Loucy (cell line): ENCODE data around the gene ATP13A3.

Experiments
- H2AFZ ChIP-seq: fragments of 200-600 bp; sonication (generic); 2 replicates; pipeline ENCODE4 v1.6.0; 2016; ENCODE audit warnings: antibody characterized with exemption, mild to moderate bottlenecking, low read length, moderate library complexity
- H3F3A ChIP-seq: fragments of 200-600 bp; 2 replicates; pipeline ENCODE4 v1.6.0; 2016; ENCODE audit warnings: antibody characterized with exemption, low read depth, mild to moderate bottlenecking
- H3K27me3 ChIP-seq: fragments of 200-600 bp; sonication (generic); 2 replicates; pipeline ENCODE4 v1.6.1; 2014; ENCODE audit warnings: low read length, mild to moderate bottlenecking; ENCODE audit not compliant: insufficient read depth, poor library complexity, severe bottlenecking
- H3K36me3 ChIP-seq: fragments of 200-600 bp; sonication (generic); 2 replicates; pipeline ENCODE4 v1.6.1; 2016; ENCODE audit warnings: low read length; ENCODE audit not compliant: insufficient read depth
- H3K4me1 ChIP-seq: fragments of 200-600 bp; sonication (generic); 2 replicates; pipeline ENCODE4 v1.5.1; 2014; ENCODE audit warnings: low read length, mild to moderate bottlenecking; ENCODE audit not compliant: insufficient read depth, poor library complexity, severe bottlenecking
- H3K4me2 ChIP-seq: fragments of 200-600 bp; sonication (generic); 2 replicates; pipeline ENCODE4 v1.6.0; 2014; ENCODE audit warnings: antibody characterized with exemption, low read length, low read depth, mild to moderate bottlenecking; ENCODE audit not compliant: poor library complexity, severe bottlenecking
- H3K4me3 ChIP-seq: fragments of 200-600 bp; sonication (generic); 2 replicates; pipeline ENCODE4 v1.5.1; 2014; ENCODE audit warnings: low read length, mild to moderate bottlenecking, mixed read lengths; ENCODE audit not compliant: poor library complexity, severe bottlenecking
- H3K79me2 ChIP-seq: fragments of 200-600 bp; sonication (generic); 2 replicates; pipeline ENCODE4 v1.6.1; 2014; ENCODE audit warnings: low read length; ENCODE audit not compliant: insufficient read depth
- H3K9ac ChIP-seq: fragments of 200-600 bp; sonication (generic); 2 replicates; pipeline ENCODE4 v1.6.0; 2014; ENCODE audit warnings: mild to moderate bottlenecking, low read depth, low read length, moderate library complexity; ENCODE audit not compliant: poor library complexity, severe bottlenecking
- H3K9me2 ChIP-seq: fragments of 200-600 bp; sonication (generic); replicated peaks from 2 replicates; pipeline ENCODE4 v1.6.1; 2016; ENCODE audit warnings: low read depth, low read length, mixed read lengths
- H3K9me3 ChIP-seq: fragments of 200-600 bp; sonication (generic); 2 replicates; pipeline ENCODE4 v1.6.1; 2014; ENCODE audit warnings: mild to moderate bottlenecking, antibody characterized with exemption, low read length, low read depth; ENCODE audit not compliant: insufficient read depth
- H4K20me1 ChIP-seq: fragments of 200-600 bp; sonication (generic); 2 replicates; pipeline ENCODE4 v1.6.0; 2014; ENCODE audit warnings: antibody characterized with exemption, low read length, mild to moderate bottlenecking; ENCODE audit not compliant: insufficient read depth, poor library complexity, severe bottlenecking
- CTCF ChIP-seq: fragments of 200-600 bp; sonication (generic); conservative IDR thresholded peaks from 2 replicates; pipeline ENCODE4 v1.5.1; 2014; ENCODE audit warnings: mild to moderate bottlenecking, antibody characterized with exemption, low read length
- EZH2phosphoT487 ChIP-seq: fragments of 200-600 bp; IDR thresholded peaks from 2 replicates; pipeline ENCODE4 v1.6.1; 2018; ENCODE audit warnings: antibody characterized with exemption, mild to moderate bottlenecking, moderate library complexity, borderline replicate concordance

Gene ATP13A3

GRCh38 chr3:194373028-194373427 is 113.8 kb downstream of the ATP13A3 start:
- TF ChIP-seq EZH2phosphoT487: no peak
- no peak for TF ChIP-seq CTCF
- no peak overlapping the region for H2AFZ ChIP-seq
- H3K79me2 ChIP-seq: no peaks in the 10 kb centered on the region
- H3K4me1 ChIP-seq: no peaks in the 10 kb centered on the region
- H3K36me3 ChIP-seq: no peaks in the 10 kb centered on the region
- no peaks in the 10 kb centered on the region for H3K9me2 ChIP-seq
- no peaks in the 10 kb centered on the region for H3K9me3 ChIP-seq
- no peak overlapping the region for H3K4me2 ChIP-seq
- H4K20me1 ChIP-seq: no peaks in the 10 kb centered on the region
- no peak overlapping the region for H3K9ac ChIP-seq
- H3K4me3 ChIP-seq: no peak overlapping the region
- no peaks in the 10 kb centered on the region for H3K27me3 ChIP-seq
- H3F3A ChIP-seq: no peaks in the 10 kb centered on the region

- no peaks in the 10 kb centered on the region for H3K4me1 ChIP-seq
- H2AFZ ChIP-seq: no peak overlapping the region
- no peaks in the 10 kb centered on the region for H3K9me3 ChIP-seq
Measured at GRCh38 chr3:194370753-194371152, 116.0 kb downstream of the ATP13A3 start.

DNA sequence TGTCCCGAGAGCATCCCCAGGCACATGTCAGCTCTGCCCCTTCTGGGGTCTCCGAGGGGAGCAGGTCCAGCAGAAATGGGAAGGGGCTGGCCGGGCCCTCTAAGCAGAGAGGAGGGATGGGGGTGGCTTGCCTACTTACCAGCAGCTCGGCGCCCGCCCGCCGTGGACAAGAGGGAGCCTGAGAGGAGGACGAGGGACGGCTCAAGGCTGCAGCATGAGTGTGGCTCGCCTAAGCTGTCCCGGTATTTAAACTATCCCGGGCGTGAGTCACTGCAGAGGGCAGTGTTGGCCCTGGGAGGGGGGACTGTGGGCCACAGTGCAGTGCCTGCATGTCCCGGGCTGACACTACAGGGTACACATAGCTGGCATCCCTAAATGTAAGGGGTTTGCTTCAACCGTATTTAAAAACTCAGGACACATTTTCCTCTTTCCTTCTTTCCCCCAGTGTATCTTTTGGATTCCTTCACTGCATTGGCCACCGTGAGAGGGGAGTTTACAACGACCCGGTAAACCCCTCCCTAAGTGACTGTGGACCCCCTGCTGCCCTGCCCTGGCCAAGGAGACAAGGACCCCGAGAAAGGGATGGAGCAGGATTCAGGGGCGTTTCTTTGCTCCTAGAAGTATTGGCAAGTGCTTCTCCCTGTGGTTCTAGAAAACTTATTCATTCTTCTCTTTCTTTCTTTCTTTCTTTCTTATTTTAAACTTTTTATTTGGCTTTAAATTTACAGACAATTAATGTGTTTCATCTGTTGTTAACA is 117.1 kb downstream of the ATP13A3 start, which contains the start of gene LRRC15:
TSS of gene LRRC15 (minus strand) at position 222 of the 758 bp plus-strand sequence. CDS start 8,700 bp downstream, outside the sequence.
- Histone ChIP-seq H3K9ac (no peak within 1 kb of the TSS), H3K9me2 (no peaks in the 10 kb centered on the region), H3K4me1 (no peaks in the 10 kb centered on the region), H3K36me3 (no peaks in the 10 kb centered on the region), H2AFZ (no peak within 1 kb of the TSS), H3K4me2 (no peak within 1 kb of the TSS), H3K27me3 (no peaks in the 10 kb centered on the region), H3K79me2 (no peaks in the 10 kb centered on the region), H3K4me3 (no peak within 1 kb of the TSS), H4K20me1 (no peaks in the 10 kb centered on the region), H3K9me3 (no peaks in the 10 kb centered on the region), H3F3A (no peaks in the 10 kb centered on the region)
- TF ChIP-seq CTCF (no peak), EZH2phosphoT487 (no peak)

More at GRCh38 chr3:194370753-194371152, 116.0 kb downstream of the ATP13A3 start:
- H3K9me2 ChIP-seq: no peaks in the 10 kb centered on the region
- H3K4me2 ChIP-seq: no peak overlapping the region
- no peaks in the 10 kb centered on the region for H3F3A ChIP-seq
- H4K20me1 ChIP-seq: no peaks in the 10 kb centered on the region
- TF ChIP-seq CTCF (no peak), EZH2phosphoT487 (no peak)
- no peak overlapping the region for H3K9ac ChIP-seq
- H3K79me2 ChIP-seq: no peaks in the 10 kb centered on the region
- H3K36me3 ChIP-seq: no peaks in the 10 kb centered on the region
- H3K27me3 ChIP-seq: no peaks in the 10 kb centered on the region
- no peak overlapping the region for H3K4me3 ChIP-seq
